HepG2 (cell line): Measurements from ENCODE around the gene ZNF616. TPM values are rescaled to one million over a fixed set of nuclear protein-coding genes. Genes with fewer than 3 reads are reported as not detected.

Source experiments
- ATAC-seq: fragments of 200-7000 bp; cut with Tn5 transposase; 3 replicates; pipeline ENCODE4 v1.9.1; 2020; ENCODE audit warnings: mild to moderate bottlenecking, moderate library complexity
- BruUV-seq: library from RNA; stranded (reverse); fragments of 400-500 nt; replicated peaks from 2 replicates; lab custom pipeline; 2021; lab: Mats Ljungman, UMichigan
- CTCF ChIA-PET: fragments of 300-600 bp; formaldehyde crosslinking; extraction: SDS; loops from one replicate; lab custom pipeline; 2021; ENCODE audit warnings: low total read pairs, inconsistent platforms, low intra/inter-chr PET ratio; lab: Yijun Ruan, JAX
- POLR2A ChIA-PET: fragments of 350-600 bp; sonication (Branson Sonifier 250); formaldehyde crosslinking; loops from one replicate; lab custom pipeline; 2020; ENCODE audit warnings: antibody characterized with exemption, inconsistent platforms; lab: Yijun Ruan, JAX
- DNase-seq: peaks from one replicate; pipeline ENCODE4 v3.0.0-alpha.2; 2015; ENCODE audit warnings: low spot score
- FAIRE-seq: peaks from 3 replicates; lab custom pipeline; 2011; peaks lifted over from hg19 to GRCh38; lab: Jason Lieb, UNC
- H2AFZ ChIP-seq: one replicate; pipeline ENCODE4 v1.6.1; 2011; ENCODE audit warnings: low read length, inconsistent platforms
- H3K27ac ChIP-seq: fragments of 300-600 bp; 3 replicates; pipeline ENCODE4 v1.8.0; 2011; ENCODE audit warnings: mixed run types, mild to moderate bottlenecking, mixed read lengths, low read length, inconsistent platforms; ENCODE audit not compliant: insufficient read depth; ENCODE audit errors: extremely low read length
- H3K27me3 ChIP-seq, 2 experiments: fragments of 200-600 bp in 1 of 2; 2 replicates in 1 of 2; 3 replicates in 1 of 2; pipeline versions ENCODE4 v1.6.0 to v1.8.0; 2011; ENCODE audit warnings: low read length in 2 of 2, mild to moderate bottlenecking in 2 of 2, moderate library complexity in 2 of 2, inconsistent platforms in 1 of 2; ENCODE audit not compliant: insufficient read depth in 2 of 2, control insufficient read depth in 1 of 2
- H3K36me3 ChIP-seq, 2 experiments: fragments of 200-600 bp in 1 of 2; replicated peaks in 1 of 2; 2 replicates in 1 of 2; 3 replicates in 1 of 2; pipeline versions ENCODE4 v1.5.1 to v1.8.0; 2011; ENCODE audit warnings: low read length in 2 of 2, inconsistent platforms in 1 of 2; ENCODE audit not compliant: insufficient read depth in 2 of 2, control insufficient read depth in 1 of 2
- H3K4me1 ChIP-seq: 2 replicates; pipeline ENCODE4 v1.5.1; 2012; ENCODE audit warnings: low read length, inconsistent platforms; ENCODE audit not compliant: insufficient read depth
- H3K4me2 ChIP-seq: 2 replicates; pipeline ENCODE4 v1.6.0; 2011; ENCODE audit warnings: low read depth, low read length, inconsistent platforms
- H3K4me3 ChIP-seq, 3 experiments: fragments of 200-600 bp in 1 of 3; sonication (generic), shearing (Covaris generic) in 1 of 3; replicated peaks in 1 of 3; 2 replicates each; pipeline ENCODE4 v1.5.1; 2011 to 2016; ENCODE audit warnings: low read length in 3 of 3, inconsistent platforms in 2 of 3, low read depth in 2 of 3, mild to moderate bottlenecking in 2 of 3, control low read depth in 1 of 3, mixed read lengths in 1 of 3; ENCODE audit not compliant: insufficient read depth in 1 of 3
- H3K79me2 ChIP-seq: one replicate; pipeline ENCODE4 v1.6.1; 2011; ENCODE audit warnings: low read length, inconsistent platforms; ENCODE audit not compliant: insufficient read depth
- H3K9ac ChIP-seq: 2 replicates; pipeline ENCODE4 v1.6.0; 2011; ENCODE audit warnings: mild to moderate bottlenecking, low read depth, low read length, inconsistent platforms; ENCODE audit not compliant: insufficient read depth
- H3K9me3 ChIP-seq: 2 replicates; pipeline ENCODE4 v1.5.1; 2012; ENCODE audit warnings: mild to moderate bottlenecking, low read length
- H4K20me1 ChIP-seq: 2 replicates; pipeline ENCODE4 v1.6.0; 2011; ENCODE audit warnings: inconsistent platforms, mild to moderate bottlenecking, low read length, moderate library complexity; ENCODE audit not compliant: insufficient read depth
- EEA1 ChIP-seq: sonication (generic); formaldehyde crosslinking; IDR thresholded peaks from 2 replicates; pipeline ENCODE4 v1.5.1; 2020; ENCODE audit warnings: mild to moderate bottlenecking, missing genetic modification reagents, borderline replicate concordance
- ZMYM3 ChIP-seq: sonication (generic); formaldehyde crosslinking; IDR thresholded peaks from 2 replicates; pipeline ENCODE4 v1.5.1; 2020; ENCODE audit warnings: mild to moderate bottlenecking, missing genetic modification reagents
- ZNF121 ChIP-seq: sonication (generic); formaldehyde crosslinking; IDR thresholded peaks from 2 replicates; pipeline ENCODE4 v1.5.0; 2020; ENCODE audit warnings: mild to moderate bottlenecking, missing genetic modification reagents
- ZNF335 ChIP-seq: sonication (generic); formaldehyde crosslinking; IDR thresholded peaks from 2 replicates; pipeline ENCODE4 v1.4.0; 2020; ENCODE audit warnings: missing genetic modification reagents
- ZNF468 ChIP-seq: sonication (generic); formaldehyde crosslinking; IDR thresholded peaks from 2 replicates; pipeline ENCODE4 v1.8.0; 2022; ENCODE audit warnings: mild to moderate bottlenecking, moderate library complexity, missing genetic modification reagents
- ZNF557 ChIP-seq: sonication (generic); formaldehyde crosslinking; IDR thresholded peaks from 2 replicates; pipeline ENCODE4 v1.4.0; 2020; ENCODE audit warnings: missing genetic modification reagents
- ZNF572 ChIP-seq: sonication (generic); formaldehyde crosslinking; IDR thresholded peaks from 2 replicates; pipeline ENCODE4 v1.5.1; 2020; ENCODE audit warnings: mild to moderate bottlenecking, missing genetic modification reagents
- ZNF788 ChIP-seq: sonication (generic); formaldehyde crosslinking; IDR thresholded peaks from 2 replicates; pipeline ENCODE4 v1.5.0; 2020; ENCODE audit warnings: mild to moderate bottlenecking, missing genetic modification reagents, borderline replicate concordance
- WGBS: methylation state at CpG from one replicate; pipeline ENCODE4 v1.1.6; 2017; ENCODE audit warnings: low lambda C conversion rate; 5-methylcytosine and 5-hydroxymethylcytosine counted together
- in situ Hi-C: cut with HindIII; loops from 2 replicates; pipeline ENCODE4 v1.10.0; 2017; ENCODE audit warnings: low pct_unique_long_range_greater_than_20kb; ENCODE audit not compliant: extremely low pct_ligation_motif_present
- intact Hi-C: fragments of 100-400 bp; cut with micrococcal nuclease; formaldehyde crosslinking; loops from one replicate; pipeline ENCODE4 v1.10.0; 2022; ENCODE audit not compliant: unreplicated experiment
- polyA plus RNA-seq, 8 experiments: library from polyadenylated mRNA; depleted of rRNA in 3 of 8; stranded (reverse) in 7 of 8; unstranded in 1 of 8; fragments of >200 nt; fragmentation: Illumina TruSeq in 4 of 8; extraction: Trizol in 4 of 8; gene quantifications; 2 replicates each; pipeline versions ENCODE4 v1.2.1 to v1.2.3, GENCODE V29; 2011 to 2016; ENCODE audit warnings: low read depth in 4 of 8, missing spikeins in 1 of 8, mixed read lengths in 1 of 8; ENCODE audit not compliant: insufficient read depth in 1 of 8
- total RNA-seq, 5 experiments: library from RNA; depleted of rRNA; stranded (reverse); fragments of >200 nt; fragmentation: Illumina TruSeq; extraction: Trizol; gene quantifications; 2 replicates each; pipeline ENCODE4 v1.2.3, GENCODE V29; 2016; ENCODE audit warnings: low read depth in 1 of 5
- TF ChIP-seq, protein P1 (sequence below): IDR thresholded peaks from 2 replicates; pipeline ENCODE4 v1.6.1; 2016; ENCODE audit warnings: missing biosample characterization, missing genetic modification reagents, low read depth
- TF ChIP-seq, protein P2 (sequence below): conservative IDR thresholded peaks from 2 replicates; pipeline ENCODE4 v1.6.1; 2018; ENCODE audit warnings: missing genetic modification reagents
- TF ChIP-seq, protein P3 (sequence below): sonication (generic); formaldehyde crosslinking; IDR thresholded peaks from 2 replicates; pipeline ENCODE4 v1.4.0; 2020; ENCODE audit warnings: missing genetic modification reagents, low read depth, mild to moderate bottlenecking, borderline replicate concordance

The ZNF616 gene
- total and polyA plus RNA-seq, 2 of the 13 experiments (the other 11 are each of a cell fraction or from before 2014, with no cell fraction given): 2.2 to 10.4 TPM

DNA sequence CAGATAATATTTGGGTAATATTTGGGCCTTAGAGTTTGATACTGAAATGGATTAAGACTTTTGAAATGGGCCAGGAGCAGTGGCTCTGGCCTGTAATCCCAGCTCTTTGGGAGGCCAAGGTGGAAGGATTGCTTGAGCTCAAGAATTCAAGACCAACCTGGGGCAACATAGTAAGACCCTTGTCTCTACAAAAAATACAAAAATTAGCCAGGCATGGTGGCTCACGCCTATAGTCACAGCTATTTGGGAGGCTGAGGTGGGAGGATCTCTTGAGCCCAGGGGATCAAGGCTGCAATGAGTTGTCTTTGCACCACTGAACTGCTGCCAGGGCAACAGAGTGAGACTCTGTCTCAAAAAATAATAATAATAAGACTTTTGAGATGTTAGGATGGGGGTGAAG is 32.6 kb upstream of the ZNF616 start:
- H4K20me1 ChIP-seq: no peaks in the 10 kb centered on the region
- ChIA-PET CTCF (no interaction called here), POLR2A (interaction anchor here (1.9 to 3.1 kb wide), 3 partner anchors 17 to 32 kb away, joined by 4 to 26 read pairs (median 8); partner anchors contain the start of genes PPP2R1A and ZNF616)
- no peaks in the 10 kb centered on the region for H3K9me3 ChIP-seq
- in situ Hi-C loops (no loop called here), intact Hi-C loops (no loop called here)
- BruUV-seq: no TSS peak
- WGBS: 89% methylated on average over 1 of the region's 1 CpG
- peak overlapping the region; percentile 71 for H3K9ac ChIP-seq
- H3K36me3 ChIP-seq: peaks cover 0 to 6% of the 10 kb centered on the region in 2 experiments; a peak in 2 of 5 replicates
- H3K79me2 ChIP-seq: no peaks in the 10 kb centered on the region
- no peaks in the 10 kb centered on the region; a peak in 1 of 5 replicates for H3K27me3 ChIP-seq
- peak overlapping the region; percentile 77 for H3K4me2 ChIP-seq
- FAIRE-seq: no peak
- peaks cover 20% of the 10 kb centered on the region for H3K4me1 ChIP-seq
- H3K27ac ChIP-seq: no peak overlapping the region
- DNase-seq: no peak
- TF ChIP-seq, protein P1, sequence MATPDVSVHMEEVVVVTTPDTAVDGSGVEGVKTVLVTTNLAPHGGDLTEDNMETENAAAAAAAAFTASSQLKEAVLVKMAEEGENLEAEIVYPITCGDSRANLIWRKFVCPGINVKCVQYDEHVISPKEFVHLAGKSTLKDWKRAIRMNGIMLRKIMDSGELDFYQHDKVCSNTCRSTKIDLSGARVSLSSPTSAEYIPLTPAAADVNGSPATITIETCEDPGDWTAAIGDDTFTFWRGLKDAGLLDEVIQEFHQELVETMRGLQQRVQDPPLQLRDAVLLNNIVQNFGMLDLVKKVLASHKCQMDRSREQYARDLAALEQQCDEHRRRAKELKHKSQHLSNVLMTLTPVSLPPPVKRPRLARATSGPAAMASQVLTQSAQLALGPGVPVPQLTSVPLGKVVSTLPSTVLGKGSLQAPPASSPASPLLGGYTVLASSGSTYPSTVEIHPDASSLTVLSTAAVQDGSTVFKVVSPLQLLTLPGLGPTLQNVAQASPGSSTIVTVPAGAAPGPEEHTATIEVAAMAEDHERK: no peak
- peak; percentile 64 for TF ChIP-seq ZNF121
- TF ChIP-seq ZNF335 (CRISPR knock-in tag): no peak
- 0 out of 2 replicates have a peak, but pooled peaks have one; percentile 38 for TF ChIP-seq ZNF557 (CRISPR knock-in tag)
- no peak for TF ChIP-seq ZNF788 (CRISPR knock-in tag)
- no peak for TF ChIP-seq ZNF572 (CRISPR knock-in tag)
- no peak for TF ChIP-seq EEA1 (CRISPR knock-in tag)
- TF ChIP-seq, protein P2, sequence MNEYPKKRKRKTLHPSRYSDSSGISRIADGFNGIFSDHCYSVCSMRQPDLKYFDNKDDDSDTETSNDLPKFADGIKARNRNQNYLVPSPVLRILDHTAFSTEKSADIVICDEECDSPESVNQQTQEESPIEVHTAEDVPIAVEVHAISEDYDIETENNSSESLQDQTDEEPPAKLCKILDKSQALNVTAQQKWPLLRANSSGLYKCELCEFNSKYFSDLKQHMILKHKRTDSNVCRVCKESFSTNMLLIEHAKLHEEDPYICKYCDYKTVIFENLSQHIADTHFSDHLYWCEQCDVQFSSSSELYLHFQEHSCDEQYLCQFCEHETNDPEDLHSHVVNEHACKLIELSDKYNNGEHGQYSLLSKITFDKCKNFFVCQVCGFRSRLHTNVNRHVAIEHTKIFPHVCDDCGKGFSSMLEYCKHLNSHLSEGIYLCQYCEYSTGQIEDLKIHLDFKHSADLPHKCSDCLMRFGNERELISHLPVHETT (CRISPR knock-in tag): no peak
- TF ChIP-seq ZMYM3 (CRISPR knock-in tag): peak; percentile 31; the same call in 1 of the 2 replicates
- TF ChIP-seq, protein P3, sequence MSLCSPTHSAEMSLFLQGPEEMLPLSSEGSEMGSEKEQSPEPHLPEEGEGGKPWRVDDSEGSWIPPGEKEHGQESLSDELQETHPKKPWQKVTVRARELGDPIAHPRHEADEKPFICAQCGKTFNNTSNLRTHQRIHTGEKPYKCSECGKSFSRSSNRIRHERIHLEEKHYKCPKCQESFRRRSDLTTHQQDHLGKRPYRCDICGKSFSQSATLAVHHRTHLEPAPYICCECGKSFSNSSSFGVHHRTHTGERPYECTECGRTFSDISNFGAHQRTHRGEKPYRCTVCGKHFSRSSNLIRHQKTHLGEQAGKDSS (CRISPR knock-in tag): no peak
- TF ChIP-seq ZNF468 (CRISPR knock-in tag): no peak
- no peak for ATAC-seq
- peak overlapping the region; percentile 61 to 88 (median 83) for H3K4me3 ChIP-seq
- H2AFZ ChIP-seq: peak overlapping the region; percentile 97
